LNCaP clone FGC (cell line): ENCODE measurements around the gene DDX18.

Experiments
- DNase-seq: peaks from one replicate; pipeline ENCODE4 v3.0.0-alpha.2; 2011; ENCODE audit warnings: low read depth
- H3K4me3 ChIP-seq: 2 replicates; pipeline ENCODE4 v1.5.1; 2011; ENCODE audit warnings: mild to moderate bottlenecking, low read depth, low read length, control low read depth
- CTCF ChIP-seq: IDR thresholded peaks from 2 replicates; pipeline ENCODE4 v1.5.1; 2012; ENCODE audit warnings: mild to moderate bottlenecking; ENCODE audit not compliant: control insufficient read depth, insufficient read depth; ENCODE audit errors: extremely low read depth

The DDX18 gene

GRCh38 chr2:117858892-117859531 lies 44.5 kb downstream of the DDX18 start:
- no peak for DNase-seq
- no peak for TF ChIP-seq CTCF
- H3K4me3 ChIP-seq = no peak overlapping the region

- H3K4me3 ChIP-seq = no peak overlapping the region
- DNase-seq = no peak
- TF ChIP-seq CTCF = no peak
Observed at GRCh38 chr2:117859532-117859911, 45.0 kb downstream of the DDX18 start.

- no peak for DNase-seq
- TF ChIP-seq CTCF = no peak
Observed at GRCh38 chr2:117859924-117860647, 45.6 kb downstream of the DDX18 start.

GRCh38 chr2:117862459-117862858 lies 48.0 kb downstream of the DDX18 start:
- TF ChIP-seq CTCF = no peak
- no peak for DNase-seq

More at GRCh38 chr2:117859924-117860647, 45.6 kb downstream of the DDX18 start:
- H3K4me3 ChIP-seq = no peak overlapping the region

GRCh38 chr2:117875786-117876185 lies 61.3 kb downstream of the DDX18 start:
- H3K4me3 ChIP-seq = no peak overlapping the region
- TF ChIP-seq CTCF = no peak
- DNase-seq = no peak

More at GRCh38 chr2:117862459-117862858, 48.0 kb downstream of the DDX18 start:
- H3K4me3 ChIP-seq = no peak overlapping the region

GRCh38 chr2:117879003-117879402 lies 64.5 kb downstream of the DDX18 start:
- no peak for DNase-seq
- H3K4me3 ChIP-seq = no peak overlapping the region
- no peak for TF ChIP-seq CTCF
